RWPE1 (cell line): ENCODE measurements around the gene SLC25A1.

ENCODE experiments used
- CTCF ChIA-PET: fragments of 350-600 bp; sonication (Branson Sonifier 250); formaldehyde crosslinking; extraction: SDS; loops from one replicate; lab custom pipeline; 2021; lab: Yijun Ruan, JAX
- POLR2A ChIA-PET: fragments of 400-600 bp; formaldehyde crosslinking; extraction: SDS; loops from one replicate; lab custom pipeline; 2020; ENCODE audit warnings: antibody characterized with exemption; ENCODE audit not compliant: low non-redundant PET; lab: Yijun Ruan, JAX
- DNase-seq: peaks from one replicate; pipeline ENCODE4 v3.0.0; 2012; ENCODE audit warnings: low spot score
- H3K27ac ChIP-seq: fragments of 450-650 bp; 2 replicates; pipeline ENCODE4 v1.5.1; 2017
- CTCF ChIP-seq: fragments of 450-650 bp; conservative IDR thresholded peaks from 2 replicates; pipeline ENCODE4 v1.5.1; 2017; ENCODE audit warnings: low read depth, mild to moderate bottlenecking

Gene SLC25A1

DNA sequence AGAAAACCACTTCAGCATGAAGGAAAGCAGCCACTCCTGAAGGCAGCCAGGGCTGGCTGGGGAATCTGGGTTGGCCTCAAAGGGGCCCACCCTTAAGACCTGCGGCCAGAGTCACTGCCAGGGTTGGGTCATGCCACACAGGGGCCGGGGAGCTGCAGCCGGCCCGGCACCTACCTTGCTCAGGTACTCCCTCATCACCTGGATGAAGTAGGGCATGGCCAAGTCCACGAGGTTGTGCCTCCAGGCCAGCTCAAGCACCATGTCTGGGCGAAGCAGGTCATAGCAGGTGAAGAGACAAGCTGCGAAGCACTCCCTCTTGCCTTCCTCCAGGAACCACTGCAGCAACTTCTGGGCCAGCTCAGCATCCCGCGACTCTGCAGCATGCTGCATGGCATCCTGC, 4.7 kb upstream of the SLC25A1 start:
- TF ChIP-seq CTCF = no peak
- ChIA-PET POLR2A (no interaction called here), CTCF (no interaction called here)
- H3K27ac ChIP-seq = peak overlapping the region; percentile 96
- no peak for DNase-seq

GRCh38 chr22:19182472-19183157, 4.1 kb upstream of the SLC25A1 start:
- ChIA-PET CTCF (no interaction called here), POLR2A (no interaction called here)
- H3K27ac ChIP-seq = peak overlapping the region; percentile 96
- no peak for TF ChIP-seq CTCF
- DNase-seq = no peak

GRCh38 chr22:19181786-19182471, 3.4 kb upstream of the SLC25A1 start:
- CTCF ChIA-PET = no interaction called here
- peak overlapping the region; percentile 96 for H3K27ac ChIP-seq
- no peak for DNase-seq
- POLR2A ChIA-PET = no interaction called here
- no peak for TF ChIP-seq CTCF

- peak overlapping the region; percentile 96 for H3K27ac ChIP-seq
- TF ChIP-seq CTCF = no peak
- CTCF ChIA-PET = no interaction called here
- DNase-seq = no peak
- POLR2A ChIA-PET = no interaction called here
Observed at GRCh38 chr22:19180740-19181410, 2.3 kb upstream of the SLC25A1 start.

DNA sequence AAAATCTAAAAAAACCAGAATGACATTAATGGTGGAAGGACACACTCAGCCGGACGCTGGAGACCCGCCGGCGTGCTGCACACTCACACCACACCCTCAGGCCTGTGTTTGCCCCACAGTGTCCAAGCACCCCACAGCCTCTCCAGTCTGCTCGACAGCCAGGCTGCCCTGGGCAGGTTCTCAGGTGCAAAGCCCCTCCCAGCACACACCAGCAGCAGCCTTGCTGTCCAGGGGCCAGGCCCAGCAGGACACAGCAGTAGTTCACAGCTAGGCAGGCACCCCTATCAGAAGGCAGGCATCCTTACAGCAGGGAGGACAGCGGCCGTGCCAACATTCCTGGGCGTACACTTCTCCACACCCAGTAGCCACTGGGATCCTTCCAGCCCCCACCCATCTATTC, 1.7 kb upstream of the SLC25A1 start:
- no peak for DNase-seq
- no peak for TF ChIP-seq CTCF
- POLR2A ChIA-PET = no interaction called here
- H3K27ac ChIP-seq = peak overlapping the region; percentile 96
- CTCF ChIA-PET = no interaction called here

GRCh38 chr22:19179497-19180048, 1.0 kb upstream of the SLC25A1 start:
- ChIA-PET CTCF (interaction anchor here (0.5 to 0.6 kb wide), 2 partner anchors 66 to 544 kb away, joined by 3 read pairs; no protein-coding TSS in a partner anchor), POLR2A (interaction anchor here (0.9 kb wide), 1 partner anchor 252 kb away, joined by 3 read pairs; the partner anchor contains the start of gene HIRA)
- H3K27ac ChIP-seq = peak overlapping the region; percentile 96
- peak; percentile 71 for TF ChIP-seq CTCF
- DNase-seq = peak; percentile 37
